ENCODE results near the gene ARHGEF12. TPM values are rescaled to one million over a fixed set of nuclear protein-coding genes. Genes with fewer than 3 reads are reported as not detected.

Gene ARHGEF12
- total RNA-seq, 2 experiments from 2014 or later, result 8.1 to 9.2 TPM

GRCh38 chr11:120442031-120442430 lies 105.8 kb downstream of the ARHGEF12 start:
- H3K4me1 Mint-ChIP-seq, result no peaks in the 10 kb centered on the region
- no peak overlapping the region for H3K27ac Mint-ChIP-seq
- no peak overlapping the region for H3K4me3 Mint-ChIP-seq
- H3K27me3 Mint-ChIP-seq, result peaks cover 2% of the 10 kb centered on the region
- ChIA-PET CTCF (no interaction called here), POLR2A (no interaction called here)
- no peak for DNase-seq
- no peaks in the 10 kb centered on the region for H3K9me3 Mint-ChIP-seq
- no peaks in the 10 kb centered on the region for H3K36me3 Mint-ChIP-seq (ENCODE audit: low read depth)

GRCh38 chr11:120446802-120447201 lies 110.6 kb downstream of the ARHGEF12 start:
- H3K27me3 Mint-ChIP-seq, result peaks cover 2% of the 10 kb centered on the region
- ChIA-PET POLR2A (no interaction called here), CTCF (no interaction called here)
- no peak overlapping the region for H3K27ac Mint-ChIP-seq
- H3K4me1 Mint-ChIP-seq, result no peaks in the 10 kb centered on the region
- no peaks in the 10 kb centered on the region for H3K36me3 Mint-ChIP-seq (ENCODE audit: low read depth)
- no peaks in the 10 kb centered on the region for H3K9me3 Mint-ChIP-seq
- no peak for DNase-seq
- H3K4me3 Mint-ChIP-seq, result no peak overlapping the region

- no peak overlapping the region for H3K4me3 Mint-ChIP-seq
- POLR2A ChIA-PET, result no interaction called here
Observed at GRCh38 chr11:120448240-120448639, 112.0 kb downstream of the ARHGEF12 start.

GRCh38 chr11:120455487-120455886 lies 119.3 kb downstream of the ARHGEF12 start:
- CTCF ChIA-PET, result no interaction called here

More at GRCh38 chr11:120448240-120448639, 112.0 kb downstream of the ARHGEF12 start:
- H3K27me3 Mint-ChIP-seq, result no peaks in the 10 kb centered on the region
- no peaks in the 10 kb centered on the region for H3K9me3 Mint-ChIP-seq
- CTCF ChIA-PET, result no interaction called here
- no peaks in the 10 kb centered on the region for H3K36me3 Mint-ChIP-seq (ENCODE audit: low read depth)
- H3K27ac Mint-ChIP-seq, result no peak overlapping the region
- peaks cover 2% of the 10 kb centered on the region for H3K4me1 Mint-ChIP-seq
- DNase-seq, result no peak

GRCh38 chr11:120457996-120458395 lies 121.8 kb downstream of the ARHGEF12 start:
- peaks cover 5% of the 10 kb centered on the region for H3K4me1 Mint-ChIP-seq
- peaks cover 1% of the 10 kb centered on the region for H3K36me3 Mint-ChIP-seq (ENCODE audit: low read depth)
- no peaks in the 10 kb centered on the region for H3K9me3 Mint-ChIP-seq
- DNase-seq, result no peak
- CTCF ChIA-PET, result no interaction called here
- POLR2A ChIA-PET, result no interaction called here
- H3K27me3 Mint-ChIP-seq, result no peaks in the 10 kb centered on the region
- no peak overlapping the region for H3K4me3 Mint-ChIP-seq
- no peak overlapping the region for H3K27ac Mint-ChIP-seq

More at GRCh38 chr11:120455487-120455886, 119.3 kb downstream of the ARHGEF12 start:
- no peak for DNase-seq
- H3K4me3 Mint-ChIP-seq, result no peak overlapping the region
- POLR2A ChIA-PET, result no interaction called here
- no peaks in the 10 kb centered on the region for H3K36me3 Mint-ChIP-seq (ENCODE audit: low read depth)
- H3K9me3 Mint-ChIP-seq, result no peaks in the 10 kb centered on the region
- peaks cover 5% of the 10 kb centered on the region for H3K4me1 Mint-ChIP-seq
- no peak overlapping the region for H3K27ac Mint-ChIP-seq
- H3K27me3 Mint-ChIP-seq, result no peaks in the 10 kb centered on the region

GRCh38 chr11:120462825-120463224 lies 126.6 kb downstream of the ARHGEF12 start:
- Mint-ChIP-seq H3K36me3 (ENCODE audit: low read depth) (peaks cover 1% of the 10 kb centered on the region), H3K9me3 (no peaks in the 10 kb centered on the region), H3K4me3 (no peak overlapping the region), H3K4me1 (no peaks in the 10 kb centered on the region), H3K27ac (no peak overlapping the region), H3K27me3 (no peaks in the 10 kb centered on the region)
- CTCF ChIA-PET, result no interaction called here
- POLR2A ChIA-PET, result no interaction called here
- DNase-seq, result no peak

- ChIA-PET POLR2A (no interaction called here), CTCF (no interaction called here)
- Mint-ChIP-seq H3K4me1 (no peaks in the 10 kb centered on the region), H3K27me3 (no peaks in the 10 kb centered on the region), H3K9me3 (no peaks in the 10 kb centered on the region), H3K27ac (no peak overlapping the region), H3K4me3 (no peak overlapping the region), H3K36me3 (ENCODE audit: low read depth) (peaks cover 1% of the 10 kb centered on the region)
- no peak for DNase-seq
Observed at GRCh38 chr11:120465921-120466534, 129.8 kb downstream of the ARHGEF12 start.

- CTCF ChIA-PET, result no interaction called here
- no peaks in the 10 kb centered on the region for H3K4me1 Mint-ChIP-seq
- H3K9me3 Mint-ChIP-seq, result no peaks in the 10 kb centered on the region
Observed at GRCh38 chr11:120467627-120468026, 131.4 kb downstream of the ARHGEF12 start.

GRCh38 chr11:120471131-120471530 lies 134.9 kb downstream of the ARHGEF12 start:
- Mint-ChIP-seq H3K4me3 (no peak overlapping the region), H3K36me3 (ENCODE audit: low read depth) (no peaks in the 10 kb centered on the region), H3K27ac (no peak overlapping the region), H3K9me3 (no peaks in the 10 kb centered on the region), H3K27me3 (no peaks in the 10 kb centered on the region), H3K4me1 (no peaks in the 10 kb centered on the region)
- no peak for DNase-seq
- POLR2A ChIA-PET, result no interaction called here
- CTCF ChIA-PET, result no interaction called here

More at GRCh38 chr11:120467627-120468026, 131.4 kb downstream of the ARHGEF12 start:
- H3K27ac Mint-ChIP-seq, result no peak overlapping the region
- no peaks in the 10 kb centered on the region for H3K27me3 Mint-ChIP-seq
- POLR2A ChIA-PET, result no interaction called here
- DNase-seq, result no peak
- no peaks in the 10 kb centered on the region for H3K36me3 Mint-ChIP-seq (ENCODE audit: low read depth)
- no peak overlapping the region for H3K4me3 Mint-ChIP-seq

- ChIA-PET CTCF (no interaction called here), POLR2A (no interaction called here)
- Mint-ChIP-seq H3K4me3 (no peak overlapping the region), H3K36me3 (ENCODE audit: low read depth) (no peaks in the 10 kb centered on the region), H3K4me1 (no peaks in the 10 kb centered on the region), H3K27me3 (no peaks in the 10 kb centered on the region), H3K27ac (no peak overlapping the region), H3K9me3 (no peaks in the 10 kb centered on the region)
- DNase-seq, result no peak
Observed at GRCh38 chr11:120471994-120472393, 135.8 kb downstream of the ARHGEF12 start.

- H3K9me3 Mint-ChIP-seq, result no peaks in the 10 kb centered on the region
- peaks cover under 1% of the 10 kb centered on the region for H3K4me1 Mint-ChIP-seq
- no peak for DNase-seq
- no peak overlapping the region for H3K27ac Mint-ChIP-seq
- POLR2A ChIA-PET, result no interaction called here
- no peak overlapping the region for H3K4me3 Mint-ChIP-seq
- CTCF ChIA-PET, result interaction anchor here (0.6 to 1.0 kb wide), 2 partner anchors 8 to 1726 kb away, joined by 3 read pairs; no protein-coding TSS in a partner anchor
- H3K36me3 Mint-ChIP-seq (ENCODE audit: low read depth), result no peaks in the 10 kb centered on the region
- no peaks in the 10 kb centered on the region for H3K27me3 Mint-ChIP-seq
Observed at GRCh38 chr11:120473503-120473902, 137.3 kb downstream of the ARHGEF12 start.

- peaks cover 2% of the 10 kb centered on the region for H3K27me3 Mint-ChIP-seq
- no peak overlapping the region for H3K27ac Mint-ChIP-seq
- H3K36me3 Mint-ChIP-seq (ENCODE audit: low read depth), result no peaks in the 10 kb centered on the region
- H3K4me3 Mint-ChIP-seq, result no peak overlapping the region
- DNase-seq, result no peak
- peaks cover 7% of the 10 kb centered on the region for H3K4me1 Mint-ChIP-seq
- ChIA-PET POLR2A (no interaction called here), CTCF (interaction anchor here (0.6 to 1.5 kb wide), 4 partner anchors 9 to 741 kb away, joined by 3 read pairs; partner anchors contain the start of gene GRIK4)
- H3K9me3 Mint-ChIP-seq, result no peaks in the 10 kb centered on the region
Observed at GRCh38 chr11:120482149-120482548, 145.9 kb downstream of the ARHGEF12 start.

- CTCF ChIA-PET, result no interaction called here
- Mint-ChIP-seq H3K27ac (no peak overlapping the region), H3K27me3 (peaks cover 4% of the 10 kb centered on the region), H3K36me3 (ENCODE audit: low read depth) (no peaks in the 10 kb centered on the region), H3K4me3 (no peak overlapping the region), H3K9me3 (no peaks in the 10 kb centered on the region), H3K4me1 (no peaks in the 10 kb centered on the region)
- no peak for DNase-seq
- POLR2A ChIA-PET, result no interaction called here
Observed at GRCh38 chr11:120484722-120485121, 148.5 kb downstream of the ARHGEF12 start.

GRCh38 chr11:120486138-120486537 lies 149.9 kb downstream of the ARHGEF12 start:
- H3K9me3 Mint-ChIP-seq, result no peaks in the 10 kb centered on the region
- H3K27ac Mint-ChIP-seq, result no peak overlapping the region
- CTCF ChIA-PET, result no interaction called here
- DNase-seq, result no peak
- peaks cover 4% of the 10 kb centered on the region for H3K27me3 Mint-ChIP-seq
- no peaks in the 10 kb centered on the region for H3K36me3 Mint-ChIP-seq (ENCODE audit: low read depth)
- H3K4me1 Mint-ChIP-seq, result no peaks in the 10 kb centered on the region
- H3K4me3 Mint-ChIP-seq, result no peak overlapping the region
- POLR2A ChIA-PET, result no interaction called here

Measured in activated CD4-positive, alpha-beta T cell treated with anti-CD3 and anti-CD28 coated beads, Interleukin-2, amount 10 ng/mL, durations not matched to agents 7 days and 5 days (primary cell).